DOHH2 (cell line): ENCODE measurements around the gene GPR62.

Source experiments
- H3F3A ChIP-seq: fragments of 200-600 bp; sonication (generic), shearing (Covaris generic); 2 replicates; pipeline ENCODE4 v1.6.0; 2016; ENCODE audit warnings: antibody characterized with exemption, mild to moderate bottlenecking; ENCODE audit not compliant: control insufficient read depth, insufficient read depth
- H3K27ac ChIP-seq: fragments of 200-600 bp; sonication (generic); 2 replicates; pipeline ENCODE4 v1.5.1; 2014; ENCODE audit warnings: low read depth, mild to moderate bottlenecking, low read length, moderate library complexity
- H3K27me3 ChIP-seq: fragments of 200-600 bp; sonication (generic); 2 replicates; pipeline ENCODE4 v1.6.1; 2014; ENCODE audit warnings: mild to moderate bottlenecking, low read length, mixed read lengths; ENCODE audit not compliant: control insufficient read depth
- H3K36me3 ChIP-seq: fragments of 200-600 bp; sonication (generic); 2 replicates; pipeline ENCODE4 v1.6.1; 2014; ENCODE audit warnings: mild to moderate bottlenecking, low read length, moderate library complexity, mixed read lengths; ENCODE audit not compliant: control insufficient read depth
- H3K4me1 ChIP-seq: fragments of 200-600 bp; sonication (generic); 2 replicates; pipeline ENCODE4 v1.6.1; 2014; ENCODE audit warnings: mild to moderate bottlenecking, low read length, mixed read lengths; ENCODE audit not compliant: control insufficient read depth
- H3K4me2 ChIP-seq: fragments of 200-600 bp; sonication (generic); 2 replicates; pipeline ENCODE4 v1.6.0; 2014; ENCODE audit warnings: mild to moderate bottlenecking, low read length, moderate library complexity
- H3K4me3 ChIP-seq: fragments of 200-600 bp; sonication (generic); 2 replicates; pipeline ENCODE4 v1.5.1; 2014; ENCODE audit warnings: mild to moderate bottlenecking, low read length, mixed read lengths
- H3K79me2 ChIP-seq: fragments of 200-600 bp; sonication (generic); 2 replicates; pipeline ENCODE4 v1.6.1; 2014; ENCODE audit warnings: mild to moderate bottlenecking, low read length, mixed read lengths; ENCODE audit not compliant: control insufficient read depth
- H3K9me2 ChIP-seq: fragments of 200-600 bp; sonication (generic); replicated peaks from 2 replicates; pipeline ENCODE4 v1.6.1; 2014; ENCODE audit warnings: mild to moderate bottlenecking, low read length, mixed read lengths; ENCODE audit not compliant: control insufficient read depth
- H3K9me3 ChIP-seq: fragments of 200-600 bp; sonication (generic); 2 replicates; pipeline ENCODE4 v1.6.1; 2014; ENCODE audit warnings: antibody characterized with exemption, low read length, mixed read lengths; ENCODE audit not compliant: control insufficient read depth, insufficient read depth
- H4K20me1 ChIP-seq: fragments of 200-600 bp; sonication (generic); 2 replicates; pipeline ENCODE4 v1.6.0; 2014; ENCODE audit warnings: low read depth, mild to moderate bottlenecking, antibody characterized with exemption, low read length, moderate library complexity; ENCODE audit not compliant: control insufficient read depth, insufficient read depth
- CTCF ChIP-seq: fragments of 200-600 bp; sonication (generic); IDR thresholded peaks from one replicate; pipeline ENCODE4 v1.5.1; 2014; ENCODE audit warnings: antibody characterized with exemption, mild to moderate bottlenecking, low read depth, low read length; ENCODE audit not compliant: poor library complexity, severe bottlenecking
- EZH2phosphoT487 ChIP-seq: fragments of 200-600 bp; sonication (generic); IDR thresholded peaks from 2 replicates; pipeline ENCODE4 v1.6.1; 2017; ENCODE audit warnings: borderline replicate concordance, mild to moderate bottlenecking, antibody characterized with exemption, low read length, moderate library complexity, mixed read lengths

GPR62 gene

GRCh38 chr3:51995346-51996163 lies 40.4 kb downstream of the GPR62 start, which contains the start of gene RPL29:
Gene RPL29 (minus strand): TSS chr3:51995895. CDS start chr3:51995461, 434 bp downstream.
- Histone ChIP-seq H3K4me2 (peak within 1 kb of the TSS; percentile 93), H3K27ac (peak within 1 kb of the TSS; percentile 76), H3K4me3 (peak within 1 kb of the TSS; percentile 99), H3K4me1 (peaks cover 38% of the 10 kb centered on the region), H3K36me3 (peaks cover 44% of the 10 kb centered on the region), H3K9me3 (no peaks in the 10 kb centered on the region), H3F3A (peaks cover 39% of the 10 kb centered on the region), H3K79me2 (peaks cover 24% of the 10 kb centered on the region), H3K27me3 (peaks cover 5% of the 10 kb centered on the region; the same call in 1 of the 2 replicates), H4K20me1 (peaks cover 5% of the 10 kb centered on the region; the same call in 1 of the 2 replicates), H3K9me2 (no peaks in the 10 kb centered on the region)
- TF ChIP-seq CTCF (no peak), EZH2phosphoT487 (no peak)

GRCh38 chr3:51997172-51997571 lies 42.0 kb downstream of the GPR62 start:
- peaks cover 29% of the 10 kb centered on the region for H3F3A ChIP-seq
- peaks cover 5% of the 10 kb centered on the region; the same call in 1 of the 2 replicates for H4K20me1 ChIP-seq
- no peaks in the 10 kb centered on the region for H3K9me2 ChIP-seq
- no peaks in the 10 kb centered on the region for H3K9me3 ChIP-seq
- H3K36me3 ChIP-seq, result peaks cover 34% of the 10 kb centered on the region
- TF ChIP-seq EZH2phosphoT487 (no peak), CTCF (no peak)
- peaks cover 38% of the 10 kb centered on the region for H3K4me1 ChIP-seq
- H3K27ac ChIP-seq, result no peak overlapping the region
- H3K79me2 ChIP-seq, result peaks cover 24% of the 10 kb centered on the region
- H3K27me3 ChIP-seq, result peaks cover 5% of the 10 kb centered on the region; the same call in 1 of the 2 replicates
- H3K4me3 ChIP-seq, result no peak overlapping the region
- H3K4me2 ChIP-seq, result no peak overlapping the region

- TF ChIP-seq CTCF, result no peak
- no peak for TF ChIP-seq EZH2phosphoT487
- Histone ChIP-seq H3K4me1 (peaks cover 31% of the 10 kb centered on the region), H3K79me2 (peaks cover 24% of the 10 kb centered on the region), H4K20me1 (peaks cover 5% of the 10 kb centered on the region; the same call in 1 of the 2 replicates), H3K27me3 (peaks cover 10% of the 10 kb centered on the region), H3K4me3 (no peak overlapping the region), H3K9me3 (no peaks in the 10 kb centered on the region), H3F3A (peaks cover 21% of the 10 kb centered on the region), H3K36me3 (peaks cover 25% of the 10 kb centered on the region), H3K9me2 (no peaks in the 10 kb centered on the region), H3K27ac (no peak overlapping the region), H3K4me2 (no peak overlapping the region)
Measured at GRCh38 chr3:51997935-51998596, 42.9 kb downstream of the GPR62 start.
